C4-2B (cell line): Measurements from ENCODE around the gene SHFL.

Experiments
- ZFX ChIP-seq: fragments of 450-650 bp; IDR thresholded peaks from 2 replicates; pipeline ENCODE4 v1.6.1; 2017
- TF ChIP-seq, protein P1 (sequence below): fragments of 450-650 bp; conservative IDR thresholded peaks from 2 replicates; pipeline ENCODE4 v1.5.1; 2017; ENCODE audit warnings: mild to moderate bottlenecking

DNA sequence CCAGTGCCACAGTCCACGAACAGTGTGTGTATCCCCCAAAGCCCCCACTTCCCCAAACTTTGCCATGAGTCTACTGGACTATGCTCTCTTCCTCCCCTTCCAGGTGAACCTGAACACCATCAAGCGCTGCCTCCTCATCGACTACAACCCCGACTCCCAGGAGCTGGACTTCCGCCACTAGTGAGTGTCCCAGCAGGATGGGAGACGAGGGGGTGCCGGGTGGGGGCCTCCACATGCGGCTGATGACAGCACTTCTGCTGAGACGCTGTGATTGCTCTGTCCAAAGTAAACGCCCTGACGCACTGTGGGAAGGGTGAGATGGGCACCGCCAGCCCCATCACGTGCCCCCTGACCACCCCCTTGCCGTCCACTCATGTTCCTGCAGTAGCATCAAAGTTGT is 23.4 kb downstream of the SHFL start:
- TF ChIP-seq, protein P1, sequence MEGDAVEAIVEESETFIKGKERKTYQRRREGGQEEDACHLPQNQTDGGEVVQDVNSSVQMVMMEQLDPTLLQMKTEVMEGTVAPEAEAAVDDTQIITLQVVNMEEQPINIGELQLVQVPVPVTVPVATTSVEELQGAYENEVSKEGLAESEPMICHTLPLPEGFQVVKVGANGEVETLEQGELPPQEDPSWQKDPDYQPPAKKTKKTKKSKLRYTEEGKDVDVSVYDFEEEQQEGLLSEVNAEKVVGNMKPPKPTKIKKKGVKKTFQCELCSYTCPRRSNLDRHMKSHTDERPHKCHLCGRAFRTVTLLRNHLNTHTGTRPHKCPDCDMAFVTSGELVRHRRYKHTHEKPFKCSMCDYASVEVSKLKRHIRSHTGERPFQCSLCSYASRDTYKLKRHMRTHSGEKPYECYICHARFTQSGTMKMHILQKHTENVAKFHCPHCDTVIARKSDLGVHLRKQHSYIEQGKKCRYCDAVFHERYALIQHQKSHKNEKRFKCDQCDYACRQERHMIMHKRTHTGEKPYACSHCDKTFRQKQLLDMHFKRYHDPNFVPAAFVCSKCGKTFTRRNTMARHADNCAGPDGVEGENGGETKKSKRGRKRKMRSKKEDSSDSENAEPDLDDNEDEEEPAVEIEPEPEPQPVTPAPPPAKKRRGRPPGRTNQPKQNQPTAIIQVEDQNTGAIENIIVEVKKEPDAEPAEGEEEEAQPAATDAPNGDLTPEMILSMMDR, result no peak
- TF ChIP-seq ZFX, result no peak
